ENCODE measurements around the gene FOXP1. TPM values are rescaled to one million over a fixed set of nuclear protein-coding genes. Genes with fewer than 3 reads are reported as not detected.

FOXP1 gene
- total and polyA plus RNA-seq, 9 of the 15 experiments (the other 6 are each of a cell fraction or from before 2014, with no cell fraction given): 7.7 to 34.5 (median 13.7) TPM

- TF ChIP-seq ZNF318 (IDR thresholded peaks at IDR 0.05; ENCODE audit: borderline replicate concordance in 1 of 2, low read depth in 1 of 2) (no peak), GABPB1 (CRISPR knock-in tag; IDR thresholded peaks at IDR 0.05) (0 out of 2 replicates have a peak, but pooled peaks have one; percentile 34), E2F4 (CRISPR knock-in tag; IDR thresholded peaks at IDR 0.05; ENCODE audit: low read depth) (no peak), RAD21 (CRISPR knock-in tag; conservative IDR thresholded peaks at IDR 0.05 in 1 of 2, IDR thresholded peaks at IDR 0.05 in 1 of 2) (peak; percentile 22 to 26; a peak in 1 of 4 replicates), NRF1 (conservative IDR thresholded peaks at IDR 0.05 in 1 of 2, IDR thresholded peaks at IDR 0.05 in 1 of 2) (peak in 1 of 2 experiments; percentile 19; a peak in 1 of 4 replicates), PKNOX1 (IDR thresholded peaks at IDR 0.05) (peak; percentile 26; the same call in 1 of the 2 replicates), FOS (IDR thresholded peaks at IDR 0.05; ENCODE audit: extremely low read depth, insufficient read length) (no peak), ZBTB5 (IDR thresholded peaks at IDR 0.05) (no peak)
Measured at GRCh38 chr3:71416876-71417275, 166.7 kb downstream of the FOXP1 start (continued).
